GM12873 (cell line): Measurements from ENCODE around the gene TSHR.

ENCODE experiments used
- CTCF ChIP-seq: IDR thresholded peaks from 2 replicates; pipeline ENCODE4 v1.5.1; 2012; ENCODE audit warnings: low read depth, mild to moderate bottlenecking, moderate library complexity, low read length, control low read depth; ENCODE audit not compliant: insufficient read depth; ENCODE audit errors: missing control alignments

TSHR gene

GRCh38 chr14:80941241-80942185, 13.9 kb upstream of the TSHR start, which contains the start of gene CEP128:
Gene CEP128 (minus strand): TSS chr14:80941738.
- TF ChIP-seq CTCF, result no peak

- TF ChIP-seq CTCF, result no peak
Measured at GRCh38 chr14:80942191-80942600, 13.2 kb upstream of the TSHR start.

- no peak for TF ChIP-seq CTCF
Measured at GRCh38 chr14:80944861-80945617, 10.4 kb upstream of the TSHR start.

GRCh38 chr14:80946187-80946586, 9.2 kb upstream of the TSHR start:
- TF ChIP-seq CTCF, result no peak

- no peak for TF ChIP-seq CTCF
Measured at GRCh38 chr14:80946797-80947196, 8.6 kb upstream of the TSHR start.

GRCh38 chr14:80948291-80948690, 7.1 kb upstream of the TSHR start:
- no peak for TF ChIP-seq CTCF

- no peak for TF ChIP-seq CTCF
Measured at GRCh38 chr14:80951491-80951890, 3.9 kb upstream of the TSHR start.
